ENCODE results near the gene CR1. TPM values are rescaled to one million over a fixed set of nuclear protein-coding genes. Genes with fewer than 3 reads are reported as not detected.

CR1 gene
- 10 to 100 TPM in 3 of 4 donors, 1 to 10 TPM in 1; 6.8 to 28.4 (median 18.2) TPM for total RNA-seq

DNA sequence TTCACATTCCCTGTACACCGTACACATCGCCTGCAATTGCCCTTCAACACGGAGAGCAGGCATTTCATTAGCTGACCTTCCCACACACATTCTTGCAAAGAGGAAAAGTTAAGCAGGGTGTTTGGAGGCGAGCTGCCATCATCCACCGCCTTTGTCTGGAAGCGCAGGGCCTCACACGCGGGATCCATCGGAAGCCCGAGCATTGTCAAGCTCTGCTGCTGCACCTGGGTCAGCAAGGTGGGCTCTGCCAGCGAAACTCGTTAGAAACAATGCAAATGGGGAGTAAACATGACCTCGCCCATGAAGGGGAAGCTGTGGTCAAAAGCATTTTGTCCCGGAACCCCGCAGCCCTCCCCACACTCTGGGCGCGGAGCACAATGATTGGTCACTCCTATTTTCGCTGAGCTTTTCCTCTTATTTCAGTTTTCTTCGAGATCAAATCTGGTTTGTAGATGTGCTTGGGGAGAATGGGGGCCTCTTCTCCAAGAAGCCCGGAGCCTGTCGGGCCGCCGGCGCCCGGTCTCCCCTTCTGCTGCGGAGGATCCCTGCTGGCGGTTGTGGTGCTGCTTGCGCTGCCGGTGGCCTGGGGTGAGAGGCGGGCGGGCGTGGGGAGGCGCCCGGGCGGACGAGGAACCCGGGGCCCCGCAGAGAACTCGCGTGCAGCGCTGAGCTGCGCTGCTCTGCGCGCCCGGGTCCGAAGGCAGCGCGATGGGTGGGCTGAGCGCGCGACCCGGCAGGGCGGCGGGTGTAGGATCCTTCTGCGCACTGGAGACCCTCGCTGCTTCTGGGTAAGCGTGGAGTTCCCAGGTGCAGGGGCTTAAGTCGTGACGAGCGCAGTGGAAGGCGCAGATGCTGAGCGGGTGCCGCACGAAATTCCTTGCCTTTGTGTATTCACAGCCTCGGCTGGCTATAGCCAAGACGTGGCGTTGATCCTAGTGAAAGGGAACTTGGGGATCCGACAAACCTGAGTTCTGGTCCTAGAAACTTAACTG lies at the start of gene CR1:
Gene CR1 (plus strand): TSS at position 357 of the 992 bp plus-strand sequence. CDS start 111 bp downstream, at position 468.
- TF ChIP-seq, protein P1, sequence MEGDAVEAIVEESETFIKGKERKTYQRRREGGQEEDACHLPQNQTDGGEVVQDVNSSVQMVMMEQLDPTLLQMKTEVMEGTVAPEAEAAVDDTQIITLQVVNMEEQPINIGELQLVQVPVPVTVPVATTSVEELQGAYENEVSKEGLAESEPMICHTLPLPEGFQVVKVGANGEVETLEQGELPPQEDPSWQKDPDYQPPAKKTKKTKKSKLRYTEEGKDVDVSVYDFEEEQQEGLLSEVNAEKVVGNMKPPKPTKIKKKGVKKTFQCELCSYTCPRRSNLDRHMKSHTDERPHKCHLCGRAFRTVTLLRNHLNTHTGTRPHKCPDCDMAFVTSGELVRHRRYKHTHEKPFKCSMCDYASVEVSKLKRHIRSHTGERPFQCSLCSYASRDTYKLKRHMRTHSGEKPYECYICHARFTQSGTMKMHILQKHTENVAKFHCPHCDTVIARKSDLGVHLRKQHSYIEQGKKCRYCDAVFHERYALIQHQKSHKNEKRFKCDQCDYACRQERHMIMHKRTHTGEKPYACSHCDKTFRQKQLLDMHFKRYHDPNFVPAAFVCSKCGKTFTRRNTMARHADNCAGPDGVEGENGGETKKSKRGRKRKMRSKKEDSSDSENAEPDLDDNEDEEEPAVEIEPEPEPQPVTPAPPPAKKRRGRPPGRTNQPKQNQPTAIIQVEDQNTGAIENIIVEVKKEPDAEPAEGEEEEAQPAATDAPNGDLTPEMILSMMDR (IDR thresholded peaks at IDR 0.05; ENCODE audit: low read depth) = no peak

DNA sequence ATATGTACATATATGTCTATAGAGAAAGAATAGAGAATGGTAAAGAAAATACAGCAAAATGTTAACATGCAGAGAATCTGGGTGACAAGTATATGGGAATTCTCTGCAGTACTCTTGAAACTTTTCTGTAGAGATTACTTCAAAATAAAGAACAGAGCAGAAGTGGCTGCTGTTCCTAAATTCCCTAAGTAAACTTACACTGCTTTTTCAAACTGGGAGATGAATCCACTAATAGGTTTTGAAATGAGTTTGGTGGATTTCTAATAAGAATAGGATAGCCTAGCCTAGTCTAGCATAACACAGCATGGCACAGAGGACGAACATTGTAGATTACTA lies 42.3 kb upstream of the CR1 start:
- TF ChIP-seq, protein P1 (IDR thresholded peaks at IDR 0.05; ENCODE audit: low read depth) = no peak

DNA sequence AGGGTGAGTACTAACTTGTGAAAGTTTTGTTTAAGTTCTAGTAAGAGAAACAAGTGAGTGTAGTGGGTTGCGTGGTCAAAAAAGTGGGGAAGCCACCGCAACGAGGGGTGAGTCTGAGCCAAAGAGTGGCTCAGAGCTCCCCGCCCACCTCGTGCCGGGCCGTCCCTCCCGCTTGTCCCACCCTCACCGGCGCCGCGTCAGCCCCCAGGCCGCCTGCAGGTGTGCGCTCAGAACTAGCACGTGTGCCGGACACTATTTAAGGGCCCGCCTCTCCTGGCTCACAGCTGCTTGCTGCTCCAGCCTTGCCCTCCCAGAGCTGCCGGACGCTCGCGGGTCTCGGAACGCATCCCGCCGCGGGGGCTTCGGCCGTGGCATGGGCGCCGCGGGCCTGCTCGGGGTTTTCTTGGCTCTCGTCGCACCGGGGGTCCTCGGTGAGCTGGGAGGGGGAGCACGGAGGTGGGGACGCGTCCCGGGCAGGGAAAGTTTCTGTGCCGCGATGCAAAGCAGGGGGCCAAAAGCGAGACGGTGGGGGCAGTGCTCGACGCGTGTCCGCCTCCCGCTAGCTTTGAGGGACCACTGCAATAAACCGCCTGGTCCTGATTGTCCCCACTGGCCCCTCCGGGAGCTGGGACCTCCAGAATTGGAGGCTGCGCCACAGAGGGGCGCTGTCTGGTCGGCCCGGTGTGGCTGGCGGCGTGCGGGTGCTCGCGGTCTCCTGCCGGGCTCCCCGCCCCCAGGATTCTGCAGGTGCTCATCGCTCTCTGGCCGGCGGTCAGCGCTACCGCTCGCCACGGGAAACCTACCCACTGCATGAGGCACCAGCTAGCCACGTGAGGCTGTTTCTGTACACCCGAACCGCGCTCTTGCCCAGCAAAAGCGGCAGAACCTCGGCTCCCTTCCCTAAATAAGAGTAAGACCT lies 41.7 kb upstream of the CR1 start, which contains the start of gene CR2:
Gene CR2 (plus strand): TSS at position 283 of the 919 bp plus-strand sequence. CDS start 91 bp downstream, at position 374.
- TF ChIP-seq, protein P1 (IDR thresholded peaks at IDR 0.05; ENCODE audit: low read depth) = no peak

DNA sequence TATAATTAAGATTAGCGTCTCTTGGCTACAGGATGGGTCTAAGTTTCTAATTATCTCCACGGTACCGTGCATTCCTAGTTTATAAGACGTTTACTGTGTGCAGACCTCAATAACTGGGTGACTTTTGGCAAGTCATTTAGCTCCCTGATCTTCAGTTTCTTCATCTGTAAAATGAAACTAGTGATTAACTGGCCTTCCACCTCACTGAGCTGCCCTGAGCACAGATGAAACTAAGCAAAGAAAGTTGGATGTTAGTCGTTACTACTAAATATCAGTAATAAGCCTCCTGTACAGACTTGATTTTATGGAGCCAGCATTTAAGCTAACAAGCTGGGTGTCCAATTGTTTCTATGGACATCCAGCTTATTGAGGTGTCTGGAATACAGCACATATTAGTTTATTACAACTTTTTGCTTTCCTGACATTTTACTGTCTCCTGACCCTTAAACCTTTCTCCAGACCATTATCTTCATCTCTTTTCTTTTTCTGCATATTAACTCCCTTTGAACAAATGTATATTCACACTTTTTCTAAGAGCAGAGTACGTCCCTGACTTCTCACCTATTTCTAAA lies 40.7 kb upstream of the CR1 start:
- TF ChIP-seq, protein P1 (IDR thresholded peaks at IDR 0.05; ENCODE audit: low read depth) = no peak

DNA sequence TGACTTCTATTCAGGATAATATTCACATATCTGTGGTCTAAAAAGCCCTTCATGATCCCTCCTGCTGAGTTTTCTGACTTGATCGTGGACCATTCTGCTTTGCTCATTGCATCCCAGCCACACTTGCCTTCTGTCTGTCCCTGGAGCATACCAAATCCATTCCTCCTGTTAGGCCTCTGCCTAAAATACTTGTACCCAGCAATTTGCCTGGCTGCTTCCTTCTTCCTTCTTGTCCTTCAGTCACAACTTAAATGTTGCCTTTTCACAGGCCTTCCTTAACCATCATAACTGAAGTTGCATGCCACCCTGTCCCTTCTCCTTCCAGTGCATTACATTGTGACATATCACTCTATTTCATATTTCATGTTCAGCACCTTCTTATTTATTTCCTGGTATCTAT lies 37.5 kb upstream of the CR1 start:
- TF ChIP-seq, protein P1 (IDR thresholded peaks at IDR 0.05; ENCODE audit: low read depth) = no peak

DNA sequence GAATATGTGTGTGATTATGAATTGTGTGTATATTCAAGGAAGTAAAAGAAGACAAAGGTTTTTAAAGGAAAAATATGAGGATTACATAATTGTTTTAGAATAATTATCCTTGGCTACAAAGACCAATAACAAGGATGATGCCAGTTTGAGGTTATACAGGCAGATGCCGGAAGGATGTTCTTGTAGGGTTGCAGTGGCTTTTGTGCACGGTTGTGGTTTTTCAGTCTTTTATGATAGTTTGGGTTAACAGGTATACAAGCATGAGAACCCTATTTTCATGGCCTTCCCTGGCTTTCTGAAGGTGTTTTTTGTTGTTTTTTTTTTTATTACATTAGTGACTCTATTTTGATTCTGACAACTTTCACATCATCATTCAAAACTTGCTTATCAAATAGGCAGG lies 36.9 kb upstream of the CR1 start:
- TF ChIP-seq, protein P1 (IDR thresholded peaks at IDR 0.05; ENCODE audit: low read depth) = no peak
